ENCODE measurements around the gene ASIC4.

DNA sequence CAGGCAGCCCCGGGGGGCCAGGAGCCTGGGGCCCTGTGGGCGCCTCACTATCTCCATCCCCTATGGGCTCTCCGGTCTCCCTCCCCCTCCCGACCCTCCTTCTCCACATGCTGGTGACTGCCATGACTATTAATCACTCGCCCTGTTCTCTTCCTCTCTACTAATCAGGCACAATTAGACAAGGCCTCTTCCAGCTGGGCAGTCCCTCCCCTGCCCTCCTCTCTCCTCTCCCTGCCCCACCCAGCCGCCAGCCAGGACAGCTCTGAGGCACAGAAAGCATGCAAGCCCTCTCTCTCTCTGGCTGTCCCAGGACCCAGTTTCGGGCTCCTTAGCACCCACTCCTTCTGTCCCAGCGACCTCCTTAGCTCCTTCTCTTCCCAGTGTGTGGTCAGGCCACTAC is 5.8 kb downstream of the ASIC4 start:
- TF ChIP-seq, protein P1, sequence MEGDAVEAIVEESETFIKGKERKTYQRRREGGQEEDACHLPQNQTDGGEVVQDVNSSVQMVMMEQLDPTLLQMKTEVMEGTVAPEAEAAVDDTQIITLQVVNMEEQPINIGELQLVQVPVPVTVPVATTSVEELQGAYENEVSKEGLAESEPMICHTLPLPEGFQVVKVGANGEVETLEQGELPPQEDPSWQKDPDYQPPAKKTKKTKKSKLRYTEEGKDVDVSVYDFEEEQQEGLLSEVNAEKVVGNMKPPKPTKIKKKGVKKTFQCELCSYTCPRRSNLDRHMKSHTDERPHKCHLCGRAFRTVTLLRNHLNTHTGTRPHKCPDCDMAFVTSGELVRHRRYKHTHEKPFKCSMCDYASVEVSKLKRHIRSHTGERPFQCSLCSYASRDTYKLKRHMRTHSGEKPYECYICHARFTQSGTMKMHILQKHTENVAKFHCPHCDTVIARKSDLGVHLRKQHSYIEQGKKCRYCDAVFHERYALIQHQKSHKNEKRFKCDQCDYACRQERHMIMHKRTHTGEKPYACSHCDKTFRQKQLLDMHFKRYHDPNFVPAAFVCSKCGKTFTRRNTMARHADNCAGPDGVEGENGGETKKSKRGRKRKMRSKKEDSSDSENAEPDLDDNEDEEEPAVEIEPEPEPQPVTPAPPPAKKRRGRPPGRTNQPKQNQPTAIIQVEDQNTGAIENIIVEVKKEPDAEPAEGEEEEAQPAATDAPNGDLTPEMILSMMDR (IDR thresholded peaks at IDR 0.05): no peak
- TF ChIP-seq, protein P2, sequence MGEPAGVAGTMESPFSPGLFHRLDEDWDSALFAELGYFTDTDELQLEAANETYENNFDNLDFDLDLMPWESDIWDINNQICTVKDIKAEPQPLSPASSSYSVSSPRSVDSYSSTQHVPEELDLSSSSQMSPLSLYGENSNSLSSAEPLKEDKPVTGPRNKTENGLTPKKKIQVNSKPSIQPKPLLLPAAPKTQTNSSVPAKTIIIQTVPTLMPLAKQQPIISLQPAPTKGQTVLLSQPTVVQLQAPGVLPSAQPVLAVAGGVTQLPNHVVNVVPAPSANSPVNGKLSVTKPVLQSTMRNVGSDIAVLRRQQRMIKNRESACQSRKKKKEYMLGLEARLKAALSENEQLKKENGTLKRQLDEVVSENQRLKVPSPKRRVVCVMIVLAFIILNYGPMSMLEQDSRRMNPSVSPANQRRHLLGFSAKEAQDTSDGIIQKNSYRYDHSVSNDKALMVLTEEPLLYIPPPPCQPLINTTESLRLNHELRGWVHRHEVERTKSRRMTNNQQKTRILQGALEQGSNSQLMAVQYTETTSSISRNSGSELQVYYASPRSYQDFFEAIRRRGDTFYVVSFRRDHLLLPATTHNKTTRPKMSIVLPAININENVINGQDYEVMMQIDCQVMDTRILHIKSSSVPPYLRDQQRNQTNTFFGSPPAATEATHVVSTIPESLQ (CRISPR knock-in tag; IDR thresholded peaks at IDR 0.05): no peak

Data from WTC11 (cell line).